M059J (cell line): ENCODE data around the gene RYR3. TPM values are rescaled to one million over a fixed set of nuclear protein-coding genes. Genes with fewer than 3 reads are reported as not detected.

Experiments used
- DNase-seq: peaks from one replicate; pipeline ENCODE4 v3.0.0-alpha.2; 2012; ENCODE audit warnings: low read depth
- total RNA-seq: library from RNA; depleted of rRNA; stranded (reverse); fragments of >200 nt; shearing (Covaris generic); gene quantifications from 2 replicates; pipeline ENCODE4 v1.2.3, GENCODE V29; 2014

Gene RYR3
- total RNA-seq, 1 experiment from 2014 or later, result not detected

DNA sequence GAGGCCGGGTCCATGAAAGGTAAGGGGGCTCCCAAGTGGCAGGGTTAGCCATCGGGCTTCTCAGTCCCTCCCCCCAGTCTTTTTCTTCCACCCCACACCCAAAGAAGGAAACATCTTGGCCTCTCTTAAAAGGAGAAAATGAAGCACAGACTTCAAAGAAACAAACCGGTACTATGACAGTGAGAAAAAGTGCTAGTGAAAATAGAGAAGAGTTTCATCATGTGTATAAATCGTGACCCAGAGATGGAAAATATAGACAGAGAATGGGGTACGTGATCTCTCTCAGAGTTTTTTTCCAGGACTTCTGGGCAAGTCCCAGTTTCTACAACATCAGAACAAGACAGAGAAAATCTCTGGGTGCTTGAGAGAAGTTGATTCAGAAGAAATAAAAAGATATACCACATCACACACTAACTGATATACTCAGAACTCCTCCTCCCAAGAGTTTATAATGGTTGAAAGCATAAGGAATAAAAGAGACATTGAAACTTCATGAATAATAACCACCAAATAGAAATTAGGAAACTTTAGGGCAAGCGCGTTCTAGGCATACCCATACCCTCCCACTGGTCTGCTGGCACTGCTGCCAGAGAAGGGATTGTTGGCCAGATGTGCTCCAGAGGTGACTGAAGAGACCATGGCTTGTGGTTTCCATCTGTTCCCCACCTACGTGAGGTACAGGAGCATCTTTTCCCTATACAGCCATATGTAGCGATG, 338.6 kb downstream of the RYR3 start:
- no peak for DNase-seq

DNA sequence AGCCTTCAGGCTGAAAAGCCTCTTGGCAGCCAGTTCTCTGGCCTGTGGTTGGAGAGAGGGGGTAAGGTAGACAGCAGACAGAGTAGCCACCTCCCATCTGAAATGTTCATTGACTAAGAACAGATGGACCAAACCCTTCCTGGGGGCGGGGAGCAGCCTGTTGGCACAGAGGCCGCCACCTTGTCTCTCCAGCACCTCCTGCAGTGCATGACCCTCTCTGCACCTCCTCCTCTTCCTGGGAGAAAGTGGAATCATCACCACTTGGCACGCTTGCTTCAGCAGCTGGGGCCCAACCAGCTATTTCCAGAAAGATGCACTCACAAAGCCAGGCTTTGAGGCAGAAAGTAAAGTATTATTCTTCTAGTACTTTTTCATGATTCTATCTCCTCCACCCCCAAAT, 344.1 kb downstream of the RYR3 start:
- DNase-seq, result peak; percentile 2

DNA sequence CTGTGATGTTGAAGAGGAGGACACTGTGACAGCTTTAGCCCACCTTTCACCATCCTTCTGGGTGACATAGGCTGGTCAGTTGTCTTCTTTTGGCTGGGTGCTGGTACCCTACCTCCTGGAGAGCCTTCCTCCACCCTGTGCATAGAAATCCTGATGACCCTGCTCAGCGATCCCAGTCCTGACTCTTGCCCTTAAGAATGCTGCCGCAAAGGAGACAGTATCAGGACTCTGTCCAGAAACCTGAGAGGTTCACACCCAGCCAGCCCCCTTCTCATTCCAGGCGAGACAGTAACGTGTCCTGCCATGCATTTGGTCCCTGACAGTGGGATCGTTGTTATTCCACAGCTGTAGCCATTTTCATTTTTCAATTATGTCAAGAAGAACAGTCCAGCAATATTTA, 344.7 kb downstream of the RYR3 start:
- no peak for DNase-seq

DNA sequence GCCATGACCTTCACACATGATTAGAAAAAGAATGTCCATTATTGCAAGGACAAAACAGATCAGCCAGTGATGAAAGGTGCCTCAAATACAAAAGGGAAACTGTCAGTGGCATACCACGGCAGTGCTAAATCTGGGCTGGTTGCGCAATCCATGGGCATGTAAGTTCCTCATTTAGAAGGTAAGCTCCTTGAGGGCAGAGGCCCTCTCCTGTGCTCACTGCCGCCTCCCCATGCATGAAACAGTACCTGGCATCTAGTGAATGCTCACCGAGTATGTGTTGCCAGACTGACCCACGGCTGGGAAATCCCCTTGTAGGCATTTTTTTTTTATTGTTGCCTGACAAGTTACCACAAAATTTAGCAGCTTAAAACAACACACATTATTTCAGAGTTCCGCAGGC, 345.4 kb downstream of the RYR3 start:
- DNase-seq, result no peak

DNA sequence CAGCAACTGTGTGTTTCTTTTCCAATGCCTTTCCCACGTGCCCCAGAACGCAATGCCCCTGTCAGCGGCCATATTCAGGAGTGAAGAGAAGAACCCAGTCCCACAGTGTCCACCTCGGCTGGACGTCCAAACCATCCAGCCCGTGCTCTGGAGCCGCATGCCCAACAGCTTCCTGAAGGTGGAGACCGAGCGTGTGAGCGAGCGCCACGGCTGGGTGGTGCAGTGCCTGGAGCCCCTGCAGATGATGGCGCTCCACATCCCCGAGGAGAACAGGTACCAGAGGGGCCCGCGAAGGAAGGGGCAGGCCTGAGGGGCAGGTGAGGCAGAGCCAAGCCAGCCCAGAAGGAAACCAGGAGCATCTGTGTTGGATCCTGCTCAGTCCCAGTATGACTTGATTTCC, 349.4 kb downstream of the RYR3 start:
- DNase-seq, result no peak

DNA sequence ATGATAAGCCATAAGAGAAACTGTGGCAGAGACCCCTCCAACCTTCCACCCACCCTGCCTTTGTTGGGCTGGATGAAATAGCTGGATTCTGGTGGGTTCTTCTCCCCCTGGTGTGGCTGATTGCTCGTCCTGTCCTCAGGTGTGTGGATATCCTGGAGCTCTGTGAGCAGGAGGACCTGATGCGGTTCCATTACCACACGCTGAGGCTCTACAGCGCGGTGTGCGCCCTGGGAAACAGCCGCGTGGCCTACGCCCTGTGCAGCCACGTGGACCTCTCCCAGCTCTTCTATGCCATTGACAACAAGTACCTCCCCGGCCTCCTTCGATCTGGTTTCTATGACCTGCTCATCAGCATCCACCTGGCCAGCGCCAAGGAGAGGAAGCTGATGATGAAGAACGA, 351.2 kb downstream of the RYR3 start:
- DNase-seq, result no peak

DNA sequence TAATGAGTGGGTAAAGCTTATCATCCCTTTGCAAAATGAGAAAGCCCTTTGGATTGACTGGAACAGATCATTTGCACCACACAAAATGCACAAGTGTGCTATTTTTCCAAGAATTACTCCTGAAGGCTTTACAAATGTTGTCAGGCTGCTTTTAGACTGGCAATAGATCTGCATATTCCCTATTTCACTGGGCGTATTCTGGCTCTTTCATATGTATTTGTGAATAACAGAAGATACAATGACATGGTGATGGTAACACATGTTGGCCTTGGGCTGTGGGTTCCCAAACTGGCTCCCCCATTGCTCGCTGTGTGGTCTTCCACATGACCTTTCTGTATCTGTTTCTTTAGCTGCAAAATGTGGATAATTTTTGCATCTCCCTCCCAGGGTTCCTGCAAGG, 354.2 kb downstream of the RYR3 start:
- DNase-seq, result no peak

DNA sequence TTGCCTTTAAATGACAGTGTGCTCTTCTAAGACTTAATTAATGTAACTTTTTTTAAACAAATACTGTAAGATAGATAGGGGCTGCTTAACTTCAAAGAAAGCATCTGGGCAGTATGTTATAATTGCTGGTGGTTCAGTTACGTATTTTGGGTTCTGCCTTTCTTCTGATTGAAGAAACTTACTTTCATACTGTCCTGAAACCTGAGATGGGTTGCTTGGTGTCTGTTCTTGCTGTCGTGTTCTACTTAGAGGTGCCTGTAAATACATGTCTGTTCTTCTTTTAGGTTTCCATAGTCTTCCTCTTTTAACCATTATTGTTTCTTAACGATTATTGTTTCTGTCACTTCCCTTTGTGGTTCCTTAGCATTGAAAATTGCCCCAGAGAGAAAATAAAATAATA, 359.8 kb downstream of the RYR3 start:
- DNase-seq, result no peak

DNA sequence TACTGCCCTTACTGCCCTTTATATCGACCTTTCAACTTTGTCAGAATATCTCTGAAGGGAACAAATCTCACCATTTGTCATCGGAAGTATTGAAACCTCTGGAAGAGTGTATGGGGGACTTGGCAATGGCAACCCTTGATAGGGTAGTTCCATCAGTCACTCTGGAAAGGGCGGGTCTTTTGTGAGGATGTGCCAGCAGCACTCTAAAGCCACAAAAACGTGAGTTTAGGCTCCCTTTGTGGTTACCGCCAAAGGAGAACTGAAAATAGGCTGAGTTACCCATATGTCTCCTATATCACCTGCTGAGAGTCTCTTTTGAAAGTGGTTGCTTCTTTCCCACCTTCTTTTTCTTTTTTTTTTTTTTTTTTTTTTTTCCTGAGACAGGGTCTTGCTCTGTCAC, 360.7 kb downstream of the RYR3 start:
- DNase-seq, result no peak

DNA sequence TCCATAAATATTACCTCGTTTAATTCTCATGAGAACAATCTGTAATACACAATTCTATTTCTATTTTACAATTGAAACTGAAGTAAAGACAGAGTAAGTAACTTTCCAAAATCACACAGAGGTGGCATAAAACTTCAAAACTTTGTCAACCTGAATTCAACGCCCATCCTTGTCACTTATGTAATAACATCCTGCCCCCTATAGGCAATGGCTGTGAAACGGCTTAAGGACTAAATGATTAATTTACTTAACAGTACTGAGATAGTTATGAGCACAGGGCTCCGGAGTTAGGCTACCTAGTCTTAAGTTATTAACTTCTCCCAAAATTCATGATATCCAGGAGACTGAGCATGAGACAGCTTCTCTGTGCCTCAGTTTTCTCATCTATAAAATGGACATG, 364.5 kb downstream of the RYR3 start:
- DNase-seq, result peak; percentile 39

DNA sequence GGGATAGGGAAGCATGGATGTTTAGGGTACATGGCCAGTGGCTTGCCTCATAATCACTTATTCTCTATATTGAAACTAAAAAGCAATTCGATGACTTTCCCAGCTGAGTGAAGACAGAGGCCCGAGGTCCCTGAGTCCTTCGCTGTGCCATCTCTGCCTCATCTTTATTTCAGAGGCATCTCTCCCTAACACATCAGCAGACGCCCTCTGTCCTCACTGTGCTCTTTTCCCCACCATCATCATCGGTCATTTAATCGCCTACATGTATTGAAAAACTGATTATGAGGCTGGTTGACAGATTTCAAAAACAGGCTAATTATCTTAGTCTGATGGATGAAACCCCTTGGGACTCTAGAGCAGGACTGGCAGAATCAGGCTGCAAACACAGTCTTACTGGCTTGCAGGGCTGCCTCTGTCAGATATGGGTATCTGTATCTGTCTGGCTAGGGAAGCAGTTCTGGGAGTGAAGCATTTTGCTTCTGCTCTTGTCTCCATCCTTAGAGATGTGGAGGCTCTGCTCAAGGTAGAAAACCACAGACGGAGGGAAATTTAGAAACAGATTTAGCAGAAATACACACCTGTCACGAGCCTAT, 366.6 kb downstream of the RYR3 start:
- DNase-seq, result no peak

DNA sequence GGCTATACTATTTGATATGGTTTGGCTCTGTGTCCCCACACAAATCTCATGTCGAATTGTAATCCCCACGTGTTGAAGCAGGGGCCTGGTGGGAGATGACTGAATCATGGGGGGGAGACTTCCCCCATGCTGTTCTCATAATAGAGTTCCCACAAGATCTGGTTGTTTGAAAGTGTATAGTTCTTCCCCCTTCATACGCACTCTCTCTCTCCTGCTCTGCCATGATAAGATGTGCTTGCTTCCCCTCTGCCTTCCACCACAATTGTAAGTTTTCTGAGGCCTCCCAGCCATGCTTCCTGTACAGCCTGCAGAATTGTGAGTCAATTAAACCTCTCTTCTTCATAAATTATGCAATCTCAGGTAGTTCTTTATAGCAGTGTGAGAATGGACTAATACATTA, 367.4 kb downstream of the RYR3 start:
- no peak for DNase-seq

DNA sequence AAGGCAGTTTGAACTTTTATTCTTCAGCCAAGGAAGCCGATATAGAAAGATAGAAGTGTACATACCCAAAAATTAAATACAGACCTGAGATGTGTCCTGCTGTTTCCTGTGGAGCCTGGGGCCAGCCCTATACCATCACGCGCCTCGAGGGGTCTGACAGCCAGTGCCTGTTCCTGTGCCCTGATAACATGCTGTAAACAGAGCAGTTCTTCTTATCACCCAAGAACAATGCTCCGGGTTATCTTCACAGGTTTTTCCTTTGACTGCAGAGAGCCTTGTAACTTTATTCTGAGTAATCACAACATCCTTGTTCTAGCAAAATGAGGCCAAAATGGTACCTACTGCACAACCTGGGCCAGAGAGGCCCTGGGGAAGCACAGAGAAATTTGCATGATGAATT, 367.8 kb downstream of the RYR3 start:
- no peak for DNase-seq

DNA sequence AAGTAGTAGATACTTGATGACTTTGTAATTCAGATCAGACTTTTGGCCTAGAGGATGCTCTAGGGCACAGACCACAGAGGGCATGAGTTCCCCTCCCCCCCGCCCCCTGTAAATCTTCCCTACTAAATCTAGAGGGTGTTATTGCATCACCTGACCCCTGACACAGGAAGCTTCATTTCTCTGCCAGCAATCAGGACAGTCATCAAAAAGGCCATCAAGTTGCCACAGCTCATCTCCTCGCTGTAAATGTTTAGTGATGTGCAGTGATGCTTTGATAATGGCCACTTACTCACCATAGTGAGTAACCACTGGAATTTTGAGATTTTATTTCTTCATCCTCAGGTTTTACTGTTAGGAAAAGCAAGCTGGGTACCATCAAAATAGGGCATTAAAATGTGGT, 368.3 kb downstream of the RYR3 start:
- peak; percentile 76 for DNase-seq

DNA sequence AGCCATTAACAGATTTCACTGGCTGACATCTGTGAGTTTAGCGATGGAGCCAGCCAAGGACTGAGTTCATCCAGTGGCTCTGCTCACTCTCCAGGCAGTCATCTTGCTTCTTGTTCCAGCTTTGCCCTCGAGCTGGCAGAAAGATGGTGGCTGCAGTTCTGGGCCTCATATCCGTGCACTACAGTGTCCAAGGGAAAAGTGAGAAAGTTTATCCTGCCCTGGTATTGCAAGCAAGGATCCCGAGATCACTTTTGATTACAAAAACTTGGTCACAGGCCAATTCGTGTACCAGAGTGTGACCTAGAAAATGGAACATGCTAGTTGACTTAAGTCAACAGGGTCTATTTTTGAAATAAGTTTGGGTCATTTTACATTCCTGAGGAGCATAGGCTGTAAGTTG, 369.6 kb downstream of the RYR3 start:
- DNase-seq, result no peak

DNA sequence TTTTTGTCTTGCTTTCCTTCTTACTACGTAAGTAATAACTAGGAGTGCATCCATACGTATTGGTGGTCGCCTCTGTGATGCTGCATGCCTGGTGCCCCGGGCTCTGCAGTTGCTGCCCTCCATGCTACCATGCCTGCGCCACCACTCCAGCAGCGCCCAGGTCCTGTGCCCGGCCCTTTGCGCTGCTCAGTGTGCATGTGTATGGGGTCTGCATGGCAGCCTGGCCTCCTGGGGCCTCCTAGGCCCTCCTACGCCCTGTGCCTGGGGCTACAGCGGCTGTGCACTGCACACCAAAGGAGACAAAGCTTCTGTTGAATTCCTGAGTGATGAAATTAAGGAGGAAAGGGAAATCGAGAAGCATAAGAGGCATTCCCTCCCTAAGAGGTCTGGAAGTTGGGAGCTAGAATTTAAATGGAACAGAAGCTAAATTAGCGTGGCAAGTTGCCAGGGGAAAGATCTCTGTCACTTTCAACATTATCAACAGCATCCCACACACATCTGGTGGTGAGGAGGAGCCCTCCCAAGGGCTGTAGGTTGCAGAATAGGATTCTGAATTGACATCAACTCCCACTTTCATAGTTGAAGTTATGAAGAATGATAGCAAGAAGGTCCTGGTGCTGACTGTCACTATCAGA, 382.5 kb downstream of the RYR3 start:
- no peak for DNase-seq

DNA sequence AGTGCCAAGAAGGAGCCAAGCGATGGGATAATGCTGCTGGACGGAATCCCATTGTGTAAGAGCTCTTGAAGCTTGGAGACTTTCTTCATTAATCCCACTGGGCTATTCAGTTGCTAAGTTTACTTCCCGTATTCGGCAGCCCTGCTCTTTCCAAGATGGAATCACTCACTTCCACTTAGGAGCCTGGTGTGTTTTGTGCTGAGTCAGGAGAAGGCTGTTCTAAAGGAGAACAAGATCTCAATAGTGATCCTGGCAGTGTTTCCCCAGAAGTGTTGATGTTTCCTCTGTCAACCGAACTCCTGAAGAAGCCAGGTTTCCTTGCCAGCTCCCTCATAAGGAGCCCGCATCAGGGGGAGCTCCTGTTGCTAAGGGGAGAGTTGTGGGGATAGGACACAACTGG, 387.4 kb downstream of the RYR3 start:
- DNase-seq, result no peak

DNA sequence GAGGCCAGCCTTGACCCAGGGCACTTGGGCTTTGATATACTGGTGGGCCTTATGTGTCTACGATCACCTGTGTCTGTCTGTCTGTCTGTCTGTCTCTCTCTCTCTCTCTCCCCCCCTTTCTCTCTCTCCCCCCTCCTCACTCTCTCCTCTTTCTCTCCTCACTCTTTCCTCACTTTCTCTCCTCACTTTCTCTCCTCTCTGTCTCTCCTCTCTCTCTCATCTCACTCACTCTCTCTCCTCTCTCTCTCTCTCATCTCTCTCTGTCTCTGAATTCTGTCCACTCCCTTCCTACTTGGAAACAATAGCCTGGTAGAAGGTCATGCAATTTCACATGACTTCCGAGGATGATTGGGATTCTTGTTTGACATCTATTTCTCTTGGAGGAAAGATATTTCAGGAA, 388.4 kb downstream of the RYR3 start:
- DNase-seq, result no peak

DNA sequence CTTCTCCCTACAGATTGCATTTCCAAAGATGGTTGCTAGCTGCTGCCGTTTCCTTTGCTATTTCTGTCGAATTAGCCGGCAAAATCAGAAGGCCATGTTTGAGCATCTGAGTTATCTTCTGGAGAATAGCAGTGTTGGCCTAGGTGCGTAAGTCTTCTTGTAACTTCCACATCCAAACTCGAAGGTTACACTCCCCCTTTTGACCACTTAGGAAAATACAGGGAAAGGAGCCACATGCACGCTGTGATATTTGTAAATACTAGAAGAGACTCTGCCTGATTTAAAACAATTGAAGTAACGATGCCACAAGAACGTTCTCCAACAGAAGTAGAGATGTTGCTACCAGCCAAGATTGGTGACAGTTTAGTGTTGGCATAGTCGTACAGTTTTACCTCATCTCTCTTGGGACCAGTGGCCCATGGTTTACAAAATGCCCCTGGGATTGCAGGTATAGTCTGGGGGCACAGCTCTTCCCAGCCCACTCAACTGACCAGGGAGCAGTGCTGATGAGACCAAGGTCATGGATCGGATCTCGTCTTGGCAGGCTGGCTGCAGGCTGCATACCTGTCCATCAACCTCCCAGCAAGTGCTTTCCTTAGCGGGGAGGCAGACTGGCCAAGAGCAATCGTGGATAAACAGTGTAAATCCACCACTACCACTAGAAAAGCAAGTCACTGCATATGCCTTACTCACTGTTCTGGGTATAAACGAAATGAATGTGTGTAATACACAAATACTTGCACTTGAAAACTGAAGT, 389.1 kb downstream of the RYR3 start:
- DNase-seq, result no peak

DNA sequence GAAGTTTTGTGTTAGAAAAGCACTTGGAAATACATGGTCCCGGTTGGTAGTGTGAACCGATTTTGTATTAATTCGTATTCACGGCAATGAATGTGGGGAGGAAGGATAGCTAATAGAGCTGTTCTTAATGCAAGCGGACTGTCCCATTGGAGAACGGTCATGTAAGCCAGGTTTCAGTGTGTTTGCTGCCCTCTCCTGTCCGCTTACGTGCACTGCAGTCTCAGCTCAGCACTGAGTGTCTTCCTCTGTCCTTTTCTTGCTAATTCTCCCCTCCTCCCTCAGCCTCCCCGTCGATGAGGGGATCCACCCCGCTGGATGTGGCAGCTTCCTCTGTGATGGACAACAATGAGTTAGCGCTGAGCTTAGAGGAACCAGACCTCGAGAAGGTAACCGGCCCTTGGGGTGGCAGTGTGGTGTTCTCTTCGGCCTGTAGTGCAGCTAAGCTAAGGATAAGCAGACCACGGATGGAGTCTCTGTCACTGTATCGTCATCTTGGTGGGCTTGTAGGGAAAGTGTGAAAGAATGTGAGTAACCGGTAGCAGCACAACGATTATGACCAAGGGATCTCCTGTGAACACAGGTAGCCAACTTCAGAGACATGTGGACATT, 390.0 kb downstream of the RYR3 start:
- DNase-seq, result peak; percentile 68

DNA sequence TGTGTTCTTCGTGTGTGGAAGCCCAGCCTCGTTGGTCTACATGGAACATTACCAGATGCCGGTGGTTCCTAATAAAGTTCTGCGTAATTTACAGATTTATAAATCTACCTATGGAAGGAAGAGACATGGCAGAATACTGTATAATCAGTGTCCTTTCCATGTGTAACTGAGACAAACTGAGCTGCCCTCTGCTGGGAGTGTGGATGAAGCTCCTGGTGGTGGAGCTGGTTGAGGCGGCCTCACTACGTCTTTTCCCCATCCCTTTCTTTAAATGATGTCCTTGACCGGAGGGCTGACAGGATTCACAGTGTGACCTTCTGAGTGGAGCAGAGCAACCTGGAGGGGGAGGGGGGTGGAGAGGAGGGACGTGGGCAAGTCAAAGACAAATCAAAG, 390.5 kb downstream of the RYR3 start:
- no peak for DNase-seq

DNA sequence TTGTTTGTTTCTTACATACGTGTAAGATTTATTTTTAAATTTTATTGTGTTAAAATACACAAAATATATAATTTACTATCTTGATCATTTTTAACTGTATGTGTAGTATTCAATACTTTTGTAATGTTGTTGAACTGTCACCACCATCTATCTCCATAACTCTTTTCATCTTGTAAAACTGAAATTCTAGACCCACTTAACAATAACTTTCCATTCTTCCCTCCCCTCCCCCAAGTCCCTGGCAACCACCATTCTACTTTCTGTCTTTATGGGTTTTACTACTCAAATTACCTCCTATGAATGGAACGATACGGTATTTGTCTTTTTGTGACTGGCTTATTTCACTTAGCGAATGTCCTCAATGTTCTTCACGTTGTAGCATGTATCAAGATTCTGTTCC, 395.4 kb downstream of the RYR3 start:
- DNase-seq, result no peak
